OCI-LY7 (cell line): ENCODE measurements around the gene PANK2.

Experiments used
- CTCF ChIP-seq: fragments of 200-600 bp; sonication (generic); conservative IDR thresholded peaks from 2 replicates; pipeline ENCODE4 v1.5.1; 2014; ENCODE audit warnings: mild to moderate bottlenecking, antibody characterized with exemption, low read length, moderate library complexity, mixed read lengths
- EZH2phosphoT487 ChIP-seq: fragments of 200-600 bp; sonication (generic); IDR thresholded peaks from 2 replicates; pipeline ENCODE4 v1.6.1; 2018; ENCODE audit warnings: low read depth, borderline replicate concordance, mild to moderate bottlenecking, mixed run types, antibody characterized with exemption, low read length, moderate library complexity, mixed read lengths

DNA sequence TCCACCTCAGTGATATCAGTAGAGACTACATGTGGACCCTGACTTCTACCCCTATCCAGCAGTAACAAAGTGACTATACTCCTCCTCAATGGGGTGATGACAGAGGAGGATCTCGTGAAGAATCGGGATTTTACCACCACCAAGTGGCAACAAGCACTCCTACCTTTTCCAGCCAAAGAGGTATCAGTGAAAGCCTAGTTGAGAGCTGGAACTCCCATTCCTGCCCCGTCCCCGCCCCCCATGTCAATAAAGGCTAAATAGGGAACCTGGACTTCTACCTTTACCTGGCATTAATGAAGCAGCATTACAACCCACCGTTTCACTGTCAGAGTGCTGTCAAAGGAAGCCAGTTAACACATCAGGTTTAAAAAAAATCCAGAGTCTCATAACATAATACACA, 80.8 kb downstream of the PANK2 start:
- TF ChIP-seq CTCF = no peak
- no peak for TF ChIP-seq EZH2phosphoT487
